Ishikawa (cell line): Measurements from ENCODE around the gene OSM.

ENCODE experiments used
- CREB1 ChIP-seq: IDR thresholded peaks from 2 replicates; pipeline ENCODE4 v1.6.1; 2012; ENCODE audit warnings: low read depth
- EGR1 ChIP-seq: IDR thresholded peaks from 2 replicates; pipeline ENCODE4 v1.6.1; 2012
- EP300 ChIP-seq: IDR thresholded peaks from 2 replicates; pipeline ENCODE4 v1.6.1; 2012; ENCODE audit warnings: borderline replicate concordance
- RAD21 ChIP-seq: IDR thresholded peaks from 2 replicates; pipeline ENCODE4 v1.6.1; 2012; ENCODE audit warnings: low read depth
- TAF1 ChIP-seq: IDR thresholded peaks from 2 replicates; pipeline ENCODE4 v1.6.1; 2012; ENCODE audit warnings: low read depth, mild to moderate bottlenecking
- TEAD4 ChIP-seq: IDR thresholded peaks from 2 replicates; pipeline ENCODE4 v1.6.1; 2012
- YY1 ChIP-seq: IDR thresholded peaks from 2 replicates; pipeline ENCODE4 v1.6.1; 2012; ENCODE audit warnings: low read depth
- TF ChIP-seq, protein P1 (sequence below): IDR thresholded peaks from 2 replicates; pipeline ENCODE4 v1.6.1; 2012
- TF ChIP-seq, protein P2 (sequence below): IDR thresholded peaks from 2 replicates; pipeline ENCODE4 v1.6.1; 2012; ENCODE audit warnings: low read depth, mild to moderate bottlenecking

DNA sequence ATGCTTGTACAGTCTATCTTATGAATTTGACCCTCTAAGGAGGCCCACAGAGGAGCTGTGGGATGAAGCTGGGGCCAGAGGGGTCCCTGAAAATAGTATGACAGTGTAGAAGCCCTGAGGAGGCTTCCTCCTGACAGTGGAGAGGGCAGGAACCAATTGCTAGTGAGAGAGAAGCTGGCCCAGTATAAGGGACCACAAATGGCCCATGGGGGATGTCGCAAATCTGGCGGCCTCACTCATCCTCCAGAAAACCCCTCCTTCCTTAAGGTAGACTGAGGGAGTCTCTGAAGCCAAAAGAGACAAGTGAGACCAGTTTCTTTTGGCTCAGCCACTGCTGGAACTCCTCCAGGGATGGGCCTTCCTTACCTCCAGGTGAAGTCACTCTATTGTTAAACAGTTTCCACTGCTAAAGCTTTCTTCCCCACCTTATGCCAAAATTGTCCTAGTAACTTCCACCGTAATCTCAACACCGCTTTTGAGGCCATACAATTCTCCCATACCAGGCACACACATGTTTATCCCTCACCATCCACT is 40.5 kb upstream of the OSM start:
- TF ChIP-seq EP300 (no peak), TAF1 (no peak), RAD21 (no peak), EGR1 (no peak), CREB1 (no peak), TEAD4 (no peak), YY1 (no peak)
- TF ChIP-seq, protein P1, sequence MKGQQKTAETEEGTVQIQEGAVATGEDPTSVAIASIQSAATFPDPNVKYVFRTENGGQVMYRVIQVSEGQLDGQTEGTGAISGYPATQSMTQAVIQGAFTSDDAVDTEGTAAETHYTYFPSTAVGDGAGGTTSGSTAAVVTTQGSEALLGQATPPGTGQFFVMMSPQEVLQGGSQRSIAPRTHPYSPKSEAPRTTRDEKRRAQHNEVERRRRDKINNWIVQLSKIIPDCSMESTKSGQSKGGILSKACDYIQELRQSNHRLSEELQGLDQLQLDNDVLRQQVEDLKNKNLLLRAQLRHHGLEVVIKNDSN = no peak
- TF ChIP-seq, protein P2, sequence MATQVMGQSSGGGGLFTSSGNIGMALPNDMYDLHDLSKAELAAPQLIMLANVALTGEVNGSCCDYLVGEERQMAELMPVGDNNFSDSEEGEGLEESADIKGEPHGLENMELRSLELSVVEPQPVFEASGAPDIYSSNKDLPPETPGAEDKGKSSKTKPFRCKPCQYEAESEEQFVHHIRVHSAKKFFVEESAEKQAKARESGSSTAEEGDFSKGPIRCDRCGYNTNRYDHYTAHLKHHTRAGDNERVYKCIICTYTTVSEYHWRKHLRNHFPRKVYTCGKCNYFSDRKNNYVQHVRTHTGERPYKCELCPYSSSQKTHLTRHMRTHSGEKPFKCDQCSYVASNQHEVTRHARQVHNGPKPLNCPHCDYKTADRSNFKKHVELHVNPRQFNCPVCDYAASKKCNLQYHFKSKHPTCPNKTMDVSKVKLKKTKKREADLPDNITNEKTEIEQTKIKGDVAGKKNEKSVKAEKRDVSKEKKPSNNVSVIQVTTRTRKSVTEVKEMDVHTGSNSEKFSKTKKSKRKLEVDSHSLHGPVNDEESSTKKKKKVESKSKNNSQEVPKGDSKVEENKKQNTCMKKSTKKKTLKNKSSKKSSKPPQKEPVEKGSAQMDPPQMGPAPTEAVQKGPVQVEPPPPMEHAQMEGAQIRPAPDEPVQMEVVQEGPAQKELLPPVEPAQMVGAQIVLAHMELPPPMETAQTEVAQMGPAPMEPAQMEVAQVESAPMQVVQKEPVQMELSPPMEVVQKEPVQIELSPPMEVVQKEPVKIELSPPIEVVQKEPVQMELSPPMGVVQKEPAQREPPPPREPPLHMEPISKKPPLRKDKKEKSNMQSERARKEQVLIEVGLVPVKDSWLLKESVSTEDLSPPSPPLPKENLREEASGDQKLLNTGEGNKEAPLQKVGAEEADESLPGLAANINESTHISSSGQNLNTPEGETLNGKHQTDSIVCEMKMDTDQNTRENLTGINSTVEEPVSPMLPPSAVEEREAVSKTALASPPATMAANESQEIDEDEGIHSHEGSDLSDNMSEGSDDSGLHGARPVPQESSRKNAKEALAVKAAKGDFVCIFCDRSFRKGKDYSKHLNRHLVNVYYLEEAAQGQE = no peak
